IMR-90 (cell line): Measurements from ENCODE around the gene HORMAD2.

Experiments
- BHLHE40 ChIP-seq: fragments of 150-350 bp; IDR thresholded peaks from 2 replicates; pipeline ENCODE4 v1.6.1; 2016; ENCODE audit warnings: mild to moderate bottlenecking, low read depth, low read length
- CEBPB ChIP-seq: IDR thresholded peaks from 2 replicates; pipeline ENCODE4 v1.6.1; 2012; ENCODE audit warnings: low read depth, low read length, improper control_type of control experiment
- CHD1 ChIP-seq: IDR thresholded peaks from 2 replicates; pipeline ENCODE4 v1.6.1; 2012; ENCODE audit warnings: low read depth, low read length, improper control_type of control experiment
- CTCF ChIP-seq: conservative IDR thresholded peaks from 2 replicates; pipeline ENCODE4 v1.5.1; 2012; ENCODE audit warnings: mild to moderate bottlenecking, low read depth, low read length, improper control_type of control experiment
- MAFK ChIP-seq: IDR thresholded peaks from 2 replicates; pipeline ENCODE4 v1.6.1; 2012; ENCODE audit warnings: low read depth, low read length, improper control_type of control experiment
- NFE2L2 ChIP-seq: fragments of 150-350 bp; IDR thresholded peaks from 2 replicates; pipeline ENCODE4 v1.6.1; 2016; ENCODE audit warnings: low read depth, mild to moderate bottlenecking, low read length
- POLR2A ChIP-seq: IDR thresholded peaks from 2 replicates; pipeline ENCODE4 v1.6.1; 2012; ENCODE audit warnings: mild to moderate bottlenecking, low read depth, low read length
- RAD21 ChIP-seq: IDR thresholded peaks from 2 replicates; pipeline ENCODE4 v1.6.1; 2012; ENCODE audit warnings: low read length, improper control_type of control experiment

GRCh38 chr22:30077279-30077880 lies 2.9 kb upstream of the HORMAD2 start:
- TF ChIP-seq CTCF = no peak
- no peak for TF ChIP-seq CEBPB
- TF ChIP-seq POLR2A = no peak
- TF ChIP-seq RAD21 = no peak
- TF ChIP-seq BHLHE40 = no peak
- TF ChIP-seq CHD1 = no peak
- no peak for TF ChIP-seq MAFK
- TF ChIP-seq NFE2L2 = no peak
